Measurements from ENCODE around the gene CARD11.

- TF ChIP-seq CTCF (IDR thresholded peaks at IDR 0.05; ENCODE audit: insufficient read depth, low read length) (no peak), POLR2AphosphoS5 (IDR thresholded peaks at IDR 0.05; ENCODE audit: low read depth) (no peak), REST (IDR thresholded peaks at IDR 0.05; ENCODE audit: insufficient replicate concordance, low read depth) (no peak)
Measured at GRCh38 chr7:2956526-2957368, 86.9 kb downstream of the CARD11 start.

All from HL-60 (cell line).